Vagina (tissue), 2 donors: ENCODE results near the gene PHACTR3.

Source experiments
- CTCF ChIP-seq, 3 experiments: fragments of 450-650 bp in 2 of 3; fragments of 200-600 bp in 1 of 3; sonication (generic) in 1 of 3; IDR thresholded peaks; one replicate each; pipeline ENCODE4 v1.5.1; 2017 to 2019; ENCODE audit warnings: antibody characterized with exemption in 3 of 3, mild to moderate bottlenecking in 2 of 3, moderate library complexity in 2 of 3
- POLR2AphosphoS5 ChIP-seq, 2 donors: sonication (generic); formaldehyde crosslinking; IDR thresholded peaks; one replicate each; pipeline ENCODE4 v1.9.0; 2017; ENCODE audit warnings: antibody characterized with exemption in 2 of 2, mild to moderate bottlenecking in 2 of 2, low read depth in 1 of 2; ENCODE audit not compliant: insufficient read depth in 1 of 2

- TF ChIP-seq CTCF (IDR thresholded peaks at IDR 0.05), result no peak
- TF ChIP-seq POLR2AphosphoS5 (IDR thresholded peaks at IDR 0.05; ENCODE audit: insufficient read depth in 1 of 2, low read depth in 1 of 2), result no peak
Measured at GRCh38 chr20:59864726-59865125, 260.4 kb downstream of the PHACTR3 start.
